NT2/D1 (cell line): ENCODE measurements around the gene PHACTR3.

Experiments
- SUZ12 ChIP-seq: IDR thresholded peaks from 2 replicates; pipeline ENCODE4 v1.6.1; 2011; ENCODE audit not compliant: insufficient read length, insufficient read depth; ENCODE audit errors: extremely low read depth
- YY1 ChIP-seq: IDR thresholded peaks from 2 replicates; pipeline ENCODE4 v1.6.1; 2011; ENCODE audit not compliant: insufficient read length, insufficient read depth
- ZNF274 ChIP-seq: IDR thresholded peaks from 2 replicates; pipeline ENCODE4 v1.6.1; 2011; ENCODE audit warnings: mild to moderate bottlenecking, low read depth, low read length

GRCh38 chr20:59794555-59794954, 190.2 kb downstream of the PHACTR3 start:
- TF ChIP-seq ZNF274, result no peak
- no peak for TF ChIP-seq YY1
- no peak for TF ChIP-seq SUZ12
